ENCODE results near the gene SATB1. TPM values are rescaled to one million over a fixed set of nuclear protein-coding genes. Genes with fewer than 3 reads are reported as not detected.

Gene SATB1
- polyA plus RNA-seq, 1 donor from 2014 or later, result 16.0 TPM

GRCh38 chr3:18422972-18423371 is 2.2 kb downstream of the SATB1 start:
- peak overlapping the region; percentile 66 for H3K4me2 ChIP-seq (ENCODE audit: low read length)
- TF ChIP-seq RAD21 (conservative IDR thresholded peaks at IDR 0.05) (no peak), EZH2 (IDR thresholded peaks at IDR 0.05; ENCODE audit: borderline replicate concordance, insufficient read depth, low read length, poor library complexity, severe bottlenecking) (no peak), TAF1 (IDR thresholded peaks at IDR 0.05; ENCODE audit: low read depth) (no peak), CTCF (IDR thresholded peaks at IDR 0.05; ENCODE audit: poor library complexity, severe bottlenecking) (no peak), POLR2AphosphoS5 (IDR thresholded peaks at IDR 0.05) (no peak), SMC3 (conservative IDR thresholded peaks at IDR 0.05; ENCODE audit: poor library complexity) (no peak), REST (IDR thresholded peaks at IDR 0.05; ENCODE audit: borderline replicate concordance) (no peak), EP300 (conservative IDR thresholded peaks at IDR 0.05; ENCODE audit: poor library complexity, severe bottlenecking) (no peak), MXI1 (conservative IDR thresholded peaks at IDR 0.05; ENCODE audit: poor library complexity, severe bottlenecking) (no peak)
- H4K20me1 ChIP-seq (ENCODE audit: insufficient read depth), result no peaks in the 10 kb centered on the region
- H3K9me2 ChIP-seq (ENCODE audit: insufficient read depth, low read length), result no peaks in the 10 kb centered on the region
- peak overlapping the region; percentile 69 for H3K9ac ChIP-seq (ENCODE audit: low read length)
- peak overlapping the region; percentile 82 for H3K4me3 ChIP-seq (ENCODE audit: low read length)
- H3K36me3 ChIP-seq (ENCODE audit: insufficient read depth, low read length), result no peaks in the 10 kb centered on the region
- H2AFZ ChIP-seq (ENCODE audit: low read depth, low read length), result no peak overlapping the region
- no peak overlapping the region for H3K27ac ChIP-seq (ENCODE audit: low read length)
- H3F3A ChIP-seq (ENCODE audit: insufficient read depth, low read length, poor library complexity, severe bottlenecking), result no peaks in the 10 kb centered on the region
- no peaks in the 10 kb centered on the region for H3K9me3 ChIP-seq (ENCODE audit: low read length)
- H3K79me2 ChIP-seq (replicated peaks; ENCODE audit: insufficient read depth, low read length), result peaks cover 26% of the 10 kb centered on the region
- no peaks in the 10 kb centered on the region for H3K27me3 ChIP-seq (ENCODE audit: insufficient read depth, low read depth, low read length)

DNA sequence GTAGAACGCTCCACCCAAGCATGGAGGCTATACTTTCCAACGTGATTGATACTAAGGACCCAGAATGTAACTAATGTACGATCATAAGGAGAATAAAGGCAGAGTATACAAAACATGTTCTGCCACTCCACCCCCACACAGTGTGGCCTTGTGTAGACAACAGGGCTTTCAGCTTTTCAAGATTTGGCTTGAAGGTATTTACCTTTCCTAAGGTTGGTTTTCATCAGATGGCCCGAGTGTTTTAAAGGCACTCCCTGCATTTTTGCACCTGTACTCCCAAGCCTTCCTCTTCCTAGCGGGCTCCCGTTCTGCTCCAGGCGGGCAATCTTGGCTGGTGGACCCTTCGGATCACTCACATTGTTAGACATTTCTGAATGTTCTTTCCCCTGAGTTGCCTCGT is 4.6 kb downstream of the SATB1 start:
- Histone ChIP-seq H3K9me3 (ENCODE audit: low read length) (no peaks in the 10 kb centered on the region), H3K9me2 (ENCODE audit: insufficient read depth, low read length) (no peaks in the 10 kb centered on the region), H3K4me3 (ENCODE audit: low read length) (no peak overlapping the region), H3K27ac (ENCODE audit: low read length) (no peak overlapping the region), H3K79me2 (replicated peaks; ENCODE audit: insufficient read depth, low read length) (peaks cover 26% of the 10 kb centered on the region), H3F3A (ENCODE audit: insufficient read depth, low read length, poor library complexity, severe bottlenecking) (no peaks in the 10 kb centered on the region), H2AFZ (ENCODE audit: low read depth, low read length) (no peak overlapping the region), H3K27me3 (ENCODE audit: insufficient read depth, low read depth, low read length) (no peaks in the 10 kb centered on the region), H4K20me1 (ENCODE audit: insufficient read depth) (no peaks in the 10 kb centered on the region), H3K36me3 (ENCODE audit: insufficient read depth, low read length) (no peaks in the 10 kb centered on the region), H3K9ac (ENCODE audit: low read length) (no peak overlapping the region), H3K4me2 (ENCODE audit: low read length) (no peak overlapping the region)
- TF ChIP-seq RAD21 (conservative IDR thresholded peaks at IDR 0.05), result no peak
- no peak for TF ChIP-seq MXI1 (conservative IDR thresholded peaks at IDR 0.05; ENCODE audit: poor library complexity, severe bottlenecking)
- TF ChIP-seq POLR2AphosphoS5 (IDR thresholded peaks at IDR 0.05), result no peak
- no peak for TF ChIP-seq REST (IDR thresholded peaks at IDR 0.05; ENCODE audit: borderline replicate concordance)
- no peak for TF ChIP-seq TAF1 (IDR thresholded peaks at IDR 0.05; ENCODE audit: low read depth)
- no peak for TF ChIP-seq CTCF (IDR thresholded peaks at IDR 0.05; ENCODE audit: poor library complexity, severe bottlenecking)
- TF ChIP-seq EZH2 (IDR thresholded peaks at IDR 0.05; ENCODE audit: borderline replicate concordance, insufficient read depth, low read length, poor library complexity, severe bottlenecking), result no peak
